NCI-H524 treated with DMSO at 0.1 percent for 48 hours (cell line): Measurements from ENCODE around the gene SPOP.

Source experiments
- DNase-seq: peaks from one replicate; lab custom pipeline; 2025; lab: John Stamatoyannopoulos, UW

SPOP gene

DNA sequence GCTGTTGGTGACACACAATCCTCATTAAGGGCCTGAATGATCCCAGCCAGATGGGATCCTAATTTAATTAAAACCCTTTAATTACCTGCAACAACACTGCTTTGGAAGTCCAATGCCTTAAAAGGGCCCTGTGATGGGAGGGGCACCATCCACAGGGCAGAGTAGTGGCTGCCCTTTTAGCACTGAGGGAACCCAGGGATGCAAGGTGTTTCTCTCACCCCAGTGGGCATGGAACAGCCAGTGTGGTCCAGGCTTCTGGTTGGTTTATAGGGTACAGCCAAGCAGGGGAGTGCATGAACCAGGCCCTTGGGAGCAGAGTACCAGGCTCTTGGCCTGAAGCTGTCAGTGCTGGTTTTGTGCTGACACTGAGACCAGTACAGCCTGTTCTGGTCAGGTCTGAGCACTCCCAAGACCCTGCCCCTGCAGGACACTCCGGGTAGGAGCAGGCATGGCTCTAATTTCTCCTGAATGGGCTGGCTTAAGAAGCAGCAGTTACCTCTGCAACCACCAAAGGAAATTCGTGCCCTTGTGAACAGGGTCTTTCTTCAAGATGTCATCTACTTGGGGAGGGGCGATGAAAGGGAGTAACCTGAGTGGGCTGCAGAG lies 92.4 kb downstream of the SPOP start:
- peak; percentile 73 for DNase-seq

DNA sequence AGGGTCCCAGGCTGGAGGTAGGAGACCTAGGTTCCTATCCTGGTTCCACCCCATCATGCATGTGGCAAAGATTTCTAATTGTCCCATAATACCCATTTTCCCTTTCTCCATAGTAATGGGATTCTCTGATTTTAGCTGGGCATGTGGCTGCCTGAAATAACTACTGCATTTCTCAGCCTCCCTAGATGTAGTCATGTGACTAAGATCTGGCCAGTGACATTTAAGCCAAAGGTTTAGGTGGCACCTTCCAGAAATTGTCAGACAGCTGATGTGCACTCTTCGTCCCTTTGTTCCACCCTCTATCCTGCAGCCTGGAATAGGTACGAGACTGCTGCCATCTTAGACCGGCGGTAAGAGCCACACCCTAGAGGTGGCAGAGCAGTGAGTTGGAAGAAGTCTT lies 94.0 kb downstream of the SPOP start:
- no peak for DNase-seq

DNA sequence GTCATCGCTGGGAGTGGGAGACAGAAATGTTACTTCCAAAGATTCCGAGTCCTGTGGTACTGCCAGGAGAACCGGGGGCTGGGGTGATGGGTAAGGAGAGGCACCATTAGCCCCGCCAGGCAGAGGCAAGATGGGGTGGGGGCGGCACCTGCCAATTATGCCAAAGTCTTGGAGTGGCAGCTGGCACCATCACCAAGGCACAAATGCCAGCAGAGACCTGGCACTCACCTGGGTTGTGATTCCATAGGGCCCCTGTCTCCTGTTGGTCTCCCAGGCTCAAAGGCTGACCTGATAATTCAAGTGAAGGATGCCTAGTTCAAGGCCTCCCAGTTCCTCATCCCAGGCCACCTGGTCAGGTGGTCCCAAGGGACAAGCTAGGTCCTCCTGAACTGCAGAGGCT lies 94.7 kb downstream of the SPOP start:
- DNase-seq: no peak

DNA sequence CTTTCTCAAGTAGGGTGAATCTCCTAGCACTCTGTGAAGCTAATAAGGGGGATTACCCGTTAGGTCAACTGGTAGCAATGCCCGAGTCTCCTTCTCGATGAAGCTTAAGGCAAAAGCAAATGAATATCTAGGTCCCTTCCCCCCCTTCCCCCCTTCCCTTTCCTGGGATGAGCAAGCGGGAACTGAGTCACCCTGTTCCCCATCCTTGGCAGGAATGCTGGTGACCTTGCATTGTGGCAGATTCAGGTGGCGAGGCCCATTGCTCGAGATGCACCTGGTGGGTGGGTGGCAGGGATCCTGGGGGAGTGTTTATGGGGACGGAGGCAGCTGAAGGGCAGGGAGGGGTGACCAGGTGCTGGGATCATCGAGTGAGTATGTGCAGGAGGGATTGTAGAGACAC lies 95.1 kb downstream of the SPOP start:
- DNase-seq: no peak

DNA sequence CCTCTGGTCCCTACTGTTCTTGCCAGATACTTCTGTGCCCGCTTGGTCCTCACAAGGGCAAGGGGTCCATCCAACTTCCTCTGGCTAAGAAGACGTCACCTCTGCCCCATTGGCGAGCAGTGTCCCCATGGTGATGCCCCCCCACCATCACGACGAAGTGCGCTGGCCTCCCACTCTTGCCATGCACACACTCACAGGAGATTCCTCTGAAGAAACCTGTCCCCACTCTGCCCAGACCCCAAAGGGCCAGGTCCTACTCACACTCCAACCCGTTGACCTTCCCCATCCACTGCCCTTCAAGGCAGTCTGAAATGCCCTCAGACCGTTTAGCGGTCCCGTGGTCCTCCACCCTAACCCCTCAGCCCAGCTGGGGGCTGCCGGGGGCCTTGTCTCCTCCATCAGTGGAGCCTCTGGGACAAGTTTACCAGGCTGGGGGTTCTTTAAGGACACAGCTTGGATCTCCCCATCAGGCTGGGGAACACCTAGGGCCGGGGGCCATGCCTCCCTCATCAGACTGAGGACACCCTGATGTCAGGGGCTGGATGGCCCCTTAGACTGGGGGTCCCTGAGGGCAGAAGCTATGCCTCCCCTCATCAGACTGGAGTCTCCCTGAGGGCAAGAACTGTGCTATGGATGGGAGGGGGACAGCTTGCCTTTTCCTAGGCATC lies 95.7 kb downstream of the SPOP start:
- no peak for DNase-seq

DNA sequence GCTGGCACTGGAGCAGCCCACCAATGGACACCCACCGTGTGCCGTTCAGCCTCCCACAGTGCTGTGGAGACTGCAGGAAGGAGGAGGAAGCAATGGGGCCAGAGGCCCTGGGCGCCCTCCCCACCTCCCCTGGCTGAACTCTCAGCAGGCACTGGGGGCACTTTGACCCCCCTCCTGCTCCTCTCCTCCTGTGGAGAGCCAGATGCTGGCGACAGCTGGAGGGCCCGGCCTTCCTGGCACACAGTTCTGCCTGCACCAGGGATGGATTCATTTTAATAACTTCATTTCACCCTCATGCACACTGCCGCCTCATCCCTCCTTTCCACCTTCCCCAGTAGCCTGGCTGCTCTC lies 96.3 kb downstream of the SPOP start:
- DNase-seq: peak; percentile 53

DNA sequence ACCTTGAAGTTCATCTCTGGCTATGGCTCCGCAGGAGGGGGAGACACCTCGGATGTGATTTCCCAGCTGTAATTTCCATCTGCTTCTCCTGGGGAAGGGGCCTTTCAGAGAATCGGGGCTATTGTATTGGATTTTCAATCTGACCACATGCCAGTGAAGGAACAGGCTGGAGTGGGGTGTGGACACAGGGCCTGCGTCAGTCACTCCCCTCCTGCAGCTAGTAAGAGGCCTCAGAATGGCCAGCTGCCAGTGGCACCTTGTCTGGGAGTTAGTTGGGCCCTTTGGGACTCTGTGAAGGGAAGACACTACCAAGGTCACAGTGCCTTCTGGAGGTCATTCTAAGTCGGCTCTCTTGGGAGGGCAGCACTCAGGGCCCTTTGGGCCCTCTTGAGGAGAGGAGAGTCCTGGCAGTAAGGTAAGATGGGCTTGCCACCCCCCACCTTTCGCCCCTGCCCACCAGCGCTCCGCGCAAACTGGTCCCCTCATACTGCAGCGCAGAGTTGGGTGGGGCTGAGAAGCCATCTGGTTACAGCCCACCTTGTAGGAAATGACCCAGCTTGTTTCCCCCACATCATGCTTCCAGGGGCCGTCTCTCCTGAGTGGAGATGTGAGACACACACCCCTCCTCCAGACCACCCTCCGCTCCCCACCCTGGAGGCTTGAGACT lies 96.8 kb downstream of the SPOP start:
- DNase-seq: peak; percentile 29

DNA sequence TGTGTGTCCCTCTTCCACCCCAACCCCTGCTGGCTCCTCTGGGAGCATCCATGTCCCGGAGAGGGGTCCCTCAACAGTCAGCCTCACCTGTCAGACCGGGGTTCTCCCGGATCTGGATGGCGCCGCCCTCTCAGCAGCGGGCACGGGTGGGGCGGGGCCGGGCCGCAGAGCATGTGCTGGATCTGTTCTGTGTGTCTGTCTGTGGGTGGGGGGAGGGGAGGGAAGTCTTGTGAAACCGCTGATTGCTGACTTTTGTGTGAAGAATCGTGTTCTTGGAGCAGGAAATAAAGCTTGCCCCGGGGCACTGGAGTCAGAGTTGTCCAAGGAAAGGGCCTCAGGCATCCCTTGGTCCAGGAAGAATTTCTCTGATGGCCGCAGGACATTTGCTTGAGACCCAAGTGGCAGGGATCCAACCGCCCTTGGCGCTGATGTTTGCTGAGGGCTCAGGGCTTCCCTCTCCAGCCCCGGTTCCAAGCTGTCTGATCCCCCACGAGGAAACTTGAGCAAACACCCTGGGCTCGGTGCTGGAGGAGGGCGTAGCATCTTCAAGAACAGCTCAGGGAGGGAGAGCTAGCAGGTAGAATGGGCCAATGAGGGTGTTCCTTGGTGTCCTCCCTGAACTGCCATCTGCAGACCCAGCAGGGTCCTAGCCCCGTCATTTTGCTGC lies 97.7 kb downstream of the SPOP start:
- DNase-seq: no peak

DNA sequence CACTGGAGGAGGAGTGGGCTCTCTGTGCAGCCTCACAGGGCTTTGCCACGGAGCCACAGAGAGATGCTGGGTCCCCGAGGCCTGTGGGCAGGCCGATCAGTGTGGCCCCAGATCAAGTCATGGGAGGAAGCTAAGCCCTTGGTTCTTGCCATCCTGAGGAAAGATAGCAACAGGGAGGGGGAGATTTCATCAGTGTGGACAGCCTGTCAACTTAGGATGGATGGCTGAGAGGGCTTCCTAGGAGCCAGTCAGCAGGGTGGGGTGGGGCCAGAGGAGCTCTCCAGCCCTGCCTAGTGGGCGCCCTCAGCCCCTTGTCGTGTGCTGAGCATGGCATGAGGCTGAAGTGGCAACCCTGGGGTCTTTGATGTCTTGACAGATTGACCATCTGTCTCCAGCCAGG lies 98.4 kb downstream of the SPOP start:
- DNase-seq: no peak

DNA sequence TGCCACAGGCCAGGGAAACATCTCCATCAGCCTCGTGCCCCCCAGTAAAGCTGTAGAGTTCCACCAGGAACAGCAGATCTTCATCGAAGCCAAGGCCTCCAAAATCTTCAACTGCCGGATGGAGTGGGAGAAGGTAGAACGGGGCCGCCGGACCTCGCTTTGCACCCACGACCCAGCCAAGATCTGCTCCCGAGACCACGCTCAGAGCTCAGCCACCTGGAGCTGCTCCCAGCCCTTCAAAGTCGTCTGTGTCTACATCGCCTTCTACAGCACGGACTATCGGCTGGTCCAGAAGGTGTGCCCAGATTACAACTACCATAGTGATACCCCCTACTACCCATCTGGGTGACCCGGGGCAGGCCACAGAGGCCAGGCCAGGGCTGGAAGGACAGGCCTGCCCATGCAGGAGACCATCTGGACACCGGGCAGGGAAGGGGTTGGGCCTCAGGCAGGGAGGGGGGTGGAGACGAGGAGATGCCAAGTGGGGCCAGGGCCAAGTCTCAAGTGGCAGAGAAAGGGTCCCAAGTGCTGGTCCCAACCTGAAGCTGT lies 98.9 kb downstream of the SPOP start:
- no peak for DNase-seq

DNA sequence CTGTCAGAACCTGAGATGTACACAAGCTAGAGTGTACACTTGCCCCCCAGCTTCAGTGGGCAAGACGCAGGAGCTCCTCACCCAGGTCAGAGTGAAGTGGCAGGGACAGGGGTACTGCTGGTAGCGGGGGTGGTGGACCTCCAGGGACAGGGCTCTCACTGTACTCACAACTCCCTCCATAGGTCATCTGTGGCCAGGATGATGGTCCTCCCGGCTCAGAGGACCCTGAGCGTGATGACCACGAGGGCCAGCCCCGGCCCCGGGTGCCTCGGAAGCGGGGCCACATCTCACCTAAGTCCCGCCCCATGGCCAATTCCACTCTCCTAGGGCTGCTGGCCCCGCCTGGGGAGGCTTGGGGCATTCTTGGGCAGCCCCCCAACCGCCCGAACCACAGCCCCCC lies 99.5 kb downstream of the SPOP start:
- DNase-seq: no peak

DNA sequence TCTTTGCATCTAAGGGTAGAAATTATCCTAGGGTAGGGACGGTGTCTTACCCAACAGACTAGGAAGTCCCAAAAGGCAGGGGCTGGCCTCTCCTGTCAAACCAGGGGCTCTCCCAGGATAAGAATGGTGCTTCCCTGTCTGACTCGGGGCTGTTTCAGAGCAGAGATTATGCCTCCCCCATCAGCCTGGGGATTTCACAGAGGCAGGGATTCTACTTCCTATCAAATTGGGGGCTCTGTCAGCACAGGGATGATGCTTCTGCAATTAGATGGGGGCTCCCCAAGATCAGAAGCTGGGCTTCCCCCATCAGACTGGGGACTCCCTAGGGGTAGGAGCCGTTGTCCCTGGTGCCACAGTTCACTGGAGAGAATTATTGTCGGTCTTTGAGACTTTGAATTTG lies 99.9 kb downstream of the SPOP start:
- DNase-seq: no peak

DNA sequence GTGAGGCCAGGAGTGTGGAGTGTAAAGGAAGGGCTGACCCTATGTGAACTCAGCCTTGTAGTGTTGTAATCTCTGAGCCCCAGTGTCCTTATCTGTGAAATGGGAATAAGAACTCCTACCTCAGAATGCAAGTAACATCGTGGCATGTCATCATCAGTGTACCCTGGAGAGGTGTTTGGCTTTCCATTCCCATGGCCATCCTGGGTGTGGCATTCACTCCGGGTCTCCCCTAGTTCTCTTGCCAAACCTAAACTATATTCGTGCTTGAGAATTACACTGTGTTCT lies 100.3 kb downstream of the SPOP start:
- DNase-seq: no peak

DNA sequence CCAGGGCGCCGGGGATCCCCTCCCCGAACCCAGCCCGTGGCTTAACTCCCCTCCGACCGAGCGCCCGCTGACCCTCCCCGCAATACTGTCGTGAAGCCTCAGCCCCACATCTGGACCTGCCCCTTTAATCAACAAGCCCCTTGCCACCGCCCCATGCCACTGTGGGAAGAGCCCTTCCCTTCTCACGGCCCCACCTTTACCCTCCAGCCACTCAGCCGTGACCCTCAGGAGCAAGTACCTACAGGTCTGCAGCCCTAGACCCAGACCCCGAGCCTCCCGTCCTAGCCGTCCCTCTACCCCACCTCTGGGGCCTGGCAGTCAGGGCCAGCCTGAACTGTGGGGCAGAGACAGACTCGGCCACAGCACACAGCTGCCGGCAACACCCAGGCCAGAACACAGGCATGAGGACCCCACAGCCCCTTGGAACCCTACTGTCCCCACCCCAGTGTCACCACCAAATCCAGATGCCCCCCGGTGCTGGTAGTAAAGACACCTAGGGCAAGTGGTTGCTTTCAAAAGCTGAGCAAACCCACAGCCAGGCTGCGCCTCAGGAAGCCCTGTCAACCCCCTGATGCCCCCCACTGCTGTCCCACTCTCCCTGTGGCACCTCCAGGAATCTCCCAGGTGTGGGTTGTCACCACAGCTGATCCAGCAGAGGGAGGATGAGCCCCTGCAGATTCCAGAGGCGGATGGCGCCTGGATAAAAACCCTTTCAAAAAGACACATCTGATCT lies 100.8 kb downstream of the SPOP start:
- no peak for DNase-seq

DNA sequence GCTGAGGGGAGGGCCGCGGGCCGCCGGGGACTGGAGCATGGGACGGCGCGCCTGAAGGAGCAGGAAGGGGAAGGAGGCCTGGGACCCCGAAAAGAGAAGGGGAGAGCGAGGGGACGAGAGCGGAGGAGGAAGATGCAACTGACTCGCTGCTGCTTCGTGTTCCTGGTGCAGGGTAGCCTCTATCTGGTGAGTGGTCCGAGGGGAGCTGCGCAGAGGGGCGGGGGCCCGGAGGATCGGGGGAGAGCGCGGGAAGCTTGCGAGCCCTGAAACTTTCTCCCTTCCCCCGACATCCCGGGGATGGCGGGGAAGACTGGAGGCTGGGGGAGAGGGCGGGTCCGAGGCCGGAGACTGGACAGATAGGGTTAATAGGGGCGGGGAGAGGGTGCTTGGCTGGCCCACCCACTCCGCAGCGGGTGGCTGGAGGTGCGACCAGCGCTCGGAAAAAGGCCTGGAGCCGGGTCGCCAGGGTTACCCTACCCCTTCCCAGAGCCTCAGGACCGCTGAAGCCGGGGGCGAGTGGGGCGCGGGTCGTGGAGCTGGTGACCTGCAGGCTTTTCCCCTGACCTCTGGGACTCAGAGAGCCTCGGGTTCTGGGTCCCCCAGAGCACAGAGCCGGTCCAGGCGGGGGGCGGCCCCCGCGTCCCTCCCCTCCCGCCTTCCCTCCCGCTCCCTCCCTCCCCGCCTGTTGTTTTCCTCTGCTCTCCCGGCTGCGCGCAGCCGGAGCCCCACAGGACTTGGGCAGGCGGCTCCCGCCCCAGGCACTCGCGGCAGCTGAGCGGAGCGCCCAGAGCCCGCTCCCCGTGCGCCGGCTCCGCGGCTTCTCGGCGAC lies 101.6 kb downstream of the SPOP start:
- DNase-seq: no peak

DNA sequence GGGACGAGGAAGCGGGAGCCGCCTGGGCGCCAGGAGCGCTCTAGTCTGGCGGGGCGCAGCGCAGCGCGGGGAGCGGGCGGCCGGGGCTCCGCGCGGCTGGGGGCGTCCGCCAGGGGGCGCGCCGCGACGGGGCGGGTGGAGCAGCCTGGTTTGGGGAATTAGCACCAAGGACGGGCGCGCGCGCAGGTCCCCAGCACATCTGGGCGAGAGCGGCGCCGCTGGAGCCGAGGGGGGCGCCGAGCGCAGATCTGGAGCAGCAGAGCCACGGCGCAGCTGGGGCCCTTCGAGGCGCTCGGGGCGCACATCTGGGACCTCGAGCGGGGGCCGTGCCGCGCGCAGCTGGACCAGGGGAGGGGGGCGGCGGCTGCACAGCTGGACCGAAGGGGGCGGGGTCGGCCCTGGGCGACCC lies 102.2 kb downstream of the SPOP start, which contains the start of gene NXPH3:
Gene NXPH3 (plus strand): TSS at position 193 of the 409 bp plus-strand sequence. CDS start 349 bp downstream, outside the sequence.
- no peak for DNase-seq

DNA sequence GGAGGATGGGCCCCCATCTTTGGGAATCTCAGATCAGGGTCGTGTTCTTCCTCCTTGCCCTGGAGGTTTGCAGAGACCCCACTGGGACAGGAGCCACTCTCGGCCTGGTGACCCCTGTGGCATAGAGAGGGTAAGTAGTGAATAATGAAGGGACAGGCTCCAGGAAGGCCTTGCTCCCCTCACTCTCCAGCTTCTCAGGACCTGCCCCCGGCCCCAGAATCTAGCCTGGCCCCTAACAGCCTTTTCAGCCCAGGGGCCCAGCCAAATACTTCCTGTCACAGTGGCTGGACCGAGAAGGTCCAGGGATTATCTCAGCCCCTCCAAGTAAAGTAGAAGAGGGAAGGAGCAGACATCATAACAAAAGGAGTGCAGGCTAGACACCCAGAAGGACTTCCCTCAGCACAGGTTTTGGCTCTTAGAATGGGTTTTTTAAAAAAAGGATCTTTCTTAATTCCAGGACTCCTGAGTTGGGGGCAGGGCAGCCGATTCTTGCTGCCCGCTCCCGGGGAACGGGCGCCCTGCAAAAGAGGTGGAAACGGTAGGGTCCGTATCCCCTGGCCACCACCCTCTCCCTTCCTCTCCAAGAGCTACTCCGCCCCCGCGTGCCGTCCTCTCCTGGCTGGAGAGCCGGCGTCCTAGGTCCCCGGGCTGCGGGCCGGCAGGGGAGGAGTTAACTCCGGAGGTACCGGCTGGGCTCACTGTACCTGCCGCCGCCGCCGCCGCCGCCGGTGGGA lies 102.8 kb downstream of the SPOP start:
- DNase-seq: no peak

DNA sequence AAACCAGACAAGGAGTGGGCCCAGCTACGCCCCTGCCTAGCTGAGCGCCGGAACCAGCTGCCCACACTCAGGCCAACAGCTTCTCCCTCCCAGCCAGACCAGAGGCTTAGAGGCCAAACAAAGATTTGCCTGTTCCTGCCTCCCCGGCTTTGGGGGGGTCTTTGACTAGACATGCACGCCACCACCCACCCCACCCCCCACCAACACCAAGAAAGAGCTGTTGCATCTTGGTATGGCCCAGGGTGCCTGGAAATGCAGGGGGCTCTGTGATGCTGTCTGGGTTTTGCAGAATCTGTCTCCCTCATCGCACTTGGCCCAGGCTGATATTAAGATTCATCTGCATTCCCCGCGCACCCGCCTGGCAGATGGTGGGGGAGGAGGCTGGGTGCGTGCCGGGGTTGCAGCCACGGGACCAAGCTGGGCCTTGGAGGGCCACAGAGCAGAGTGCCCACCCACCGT lies 103.5 kb downstream of the SPOP start:
- DNase-seq: no peak

DNA sequence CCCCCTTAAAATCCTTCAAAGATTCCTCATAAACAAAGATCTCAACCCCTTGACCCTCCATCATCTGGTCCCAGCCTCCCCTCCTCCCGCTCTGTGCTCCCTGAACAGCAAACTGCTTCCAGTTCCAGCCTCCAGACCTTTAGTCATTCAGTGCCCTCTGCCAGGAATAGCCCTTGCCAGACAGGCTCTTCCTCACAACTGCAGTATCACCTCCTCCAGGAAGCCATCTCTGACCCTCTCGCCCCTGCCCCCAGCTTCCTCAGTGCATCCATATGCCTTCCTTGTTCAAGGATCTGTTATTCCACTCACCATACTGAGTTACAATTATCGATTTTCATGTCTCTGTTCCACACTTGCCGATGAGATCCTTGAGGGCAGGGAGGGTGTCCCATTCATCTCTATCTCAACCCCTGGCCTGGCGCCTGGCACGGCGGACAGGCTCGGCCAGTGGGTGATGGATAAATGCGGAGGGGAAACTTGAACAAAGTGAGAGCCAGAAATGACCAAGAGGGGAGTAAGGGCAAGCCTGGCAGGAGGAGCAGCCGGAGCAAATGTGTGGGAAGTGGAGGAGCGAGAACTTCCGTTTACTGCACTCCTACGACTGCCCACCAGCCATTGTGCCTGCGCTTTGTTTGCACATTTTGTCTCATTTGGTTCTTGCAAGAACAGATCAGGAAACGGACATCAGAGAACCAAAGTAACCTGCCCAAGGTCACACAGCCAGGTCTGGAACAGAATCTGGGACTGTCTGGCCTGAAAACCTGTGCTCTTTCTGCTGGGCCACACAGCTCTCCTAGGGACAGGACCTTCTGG lies 104.2 kb downstream of the SPOP start:
- no peak for DNase-seq
